Left kidney (tissue), 8 donors: Measurements from ENCODE around the gene PEX10. TPM values are rescaled to one million over a fixed set of nuclear protein-coding genes. Genes with fewer than 3 reads are reported as not detected.
A peak's percentile ranks its signal among the peaks of the same experiment; 100 is the strongest.
"Not testable (repeated sequence)": the region's sequence is repeated elsewhere in the genome, so short reads cannot be mapped to it uniquely, and the experiment has no call there.

Source experiments
- DNase-seq: peaks from one replicate; pipeline ENCODE4 v3.0.0-alpha.2; 2013
- long read RNA-seq, 8 donors: transcript quantifications; one replicate each; lab custom pipeline, GENCODE V29; 2026
- polyA plus RNA-seq: library from polyadenylated mRNA; unstranded; fragments of 120-200 nt; gene quantifications from one replicate; pipeline ENCODE4 v1.2.1, GENCODE V29; 2013; ENCODE audit not compliant: insufficient read length

PEX10 gene
- 21.5 TPM for polyA plus RNA-seq
- long read RNA-seq, donor 1, transcript PEX10-202 (6 exons, 1,997 nt): major isoform, 16 of 16 reads
- long read RNA-seq, donor 1, partial matches to known transcripts: 0 of 16 reads
- long read RNA-seq, donor 1, other reads (novel, unspliced or antisense): 0 of 16 reads
- long read RNA-seq, donor 2, transcript PEX10-202 (6 exons, 1,997 nt): major isoform, 8 of 8 reads
- long read RNA-seq, donor 2, partial matches to known transcripts: 0 of 8 reads
- long read RNA-seq, donor 2, other reads (novel, unspliced or antisense): 0 of 8 reads
- long read RNA-seq, donor 3, transcript PEX10-202 (6 exons, 1,997 nt): major isoform, 6 of 6 reads
- long read RNA-seq, donor 3, partial matches to known transcripts: 0 of 6 reads
- long read RNA-seq, donor 3, other reads (novel, unspliced or antisense): 0 of 6 reads
- long read RNA-seq, donor 4, partial matches to known transcripts: 0 of 1 reads
- long read RNA-seq, donor 4, other reads (novel, unspliced or antisense): 0 of 1 reads
- long read RNA-seq, donor 5, transcript PEX10-202 (6 exons, 1,997 nt): major isoform, 20 of 20 reads
- long read RNA-seq, donor 5, partial matches to known transcripts: 0 of 20 reads
- long read RNA-seq, donor 5, other reads (novel, unspliced or antisense): 0 of 20 reads
- long read RNA-seq, donor 6, transcript PEX10-202 (6 exons, 1,997 nt): major isoform, 9 of 9 reads
- long read RNA-seq, donor 6, partial matches to known transcripts: 0 of 9 reads
- long read RNA-seq, donor 6, other reads (novel, unspliced or antisense): 0 of 9 reads
- long read RNA-seq, donor 7, transcript PEX10-202 (6 exons, 1,997 nt): major isoform, 17 of 17 reads
- long read RNA-seq, donor 7, partial matches to known transcripts: 0 of 17 reads
- long read RNA-seq, donor 7, other reads (novel, unspliced or antisense): 0 of 17 reads
- long read RNA-seq, donor 8, partial matches to known transcripts: 0 of 2 reads
- long read RNA-seq, donor 8, other reads (novel, unspliced or antisense): 0 of 2 reads

DNA sequence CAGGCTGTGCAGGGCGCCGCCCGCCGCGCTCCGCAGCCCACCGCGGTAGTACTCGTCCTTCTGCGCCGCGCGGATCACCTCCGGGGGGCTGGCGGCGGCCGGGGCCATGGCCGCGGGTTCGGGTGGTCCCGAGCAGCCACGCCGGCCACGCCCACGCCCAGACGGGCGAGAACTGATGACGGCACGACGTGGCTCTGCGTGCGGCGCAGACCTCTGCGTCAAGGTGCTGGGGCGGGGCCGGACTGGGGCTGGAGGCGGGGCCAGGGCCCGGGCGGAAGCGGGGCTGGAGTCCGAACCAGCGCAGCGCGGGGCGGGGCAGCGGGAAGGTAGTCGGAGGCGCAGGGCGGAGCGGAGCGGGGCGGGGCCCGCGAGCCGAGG lies at the start of gene PEX10:
PEX10 (minus strand) TSS at position 170 of the 378 bp plus-strand sequence; CDS start at position 108, 62 bp downstream.
- peak; percentile 97 for DNase-seq

DNA sequence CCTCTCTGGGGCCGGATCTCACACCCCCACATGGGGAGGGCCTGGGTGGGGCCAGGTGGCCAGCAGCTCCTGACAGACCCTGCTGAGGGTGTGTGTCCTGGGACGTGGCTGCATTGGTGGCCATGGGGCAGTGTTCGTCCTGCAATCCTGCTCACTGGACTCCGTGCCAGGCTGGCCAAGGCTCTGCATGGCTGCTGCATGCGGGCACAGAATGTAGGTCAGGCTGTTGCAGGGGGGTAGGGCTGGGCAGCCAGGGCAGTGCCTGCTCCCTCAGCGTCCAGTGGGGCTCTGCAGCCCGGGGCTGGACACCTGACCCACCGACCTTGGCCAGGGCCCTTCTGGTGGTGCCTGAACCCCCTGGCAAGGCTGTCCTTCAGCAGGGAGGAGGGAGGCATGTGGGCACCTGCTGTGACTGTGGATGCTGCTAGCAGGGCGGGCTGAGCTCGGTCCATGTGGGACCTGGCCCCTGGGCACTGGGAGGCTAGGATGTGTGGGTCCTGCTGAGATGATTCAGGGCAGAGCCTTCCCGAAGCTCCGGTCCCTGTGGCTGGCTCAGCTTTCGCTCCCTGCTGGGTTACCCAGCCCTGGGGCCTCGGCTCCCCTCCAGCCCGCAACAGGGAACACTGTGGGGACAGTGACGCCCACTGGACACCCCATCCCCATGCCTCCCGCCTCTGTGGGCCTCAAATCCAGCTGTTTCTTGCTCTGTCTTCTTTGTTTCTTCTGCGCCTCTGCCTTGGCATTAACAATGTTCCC lies 48.8 kb upstream of the PEX10 start:
- DNase-seq: no peak

DNA sequence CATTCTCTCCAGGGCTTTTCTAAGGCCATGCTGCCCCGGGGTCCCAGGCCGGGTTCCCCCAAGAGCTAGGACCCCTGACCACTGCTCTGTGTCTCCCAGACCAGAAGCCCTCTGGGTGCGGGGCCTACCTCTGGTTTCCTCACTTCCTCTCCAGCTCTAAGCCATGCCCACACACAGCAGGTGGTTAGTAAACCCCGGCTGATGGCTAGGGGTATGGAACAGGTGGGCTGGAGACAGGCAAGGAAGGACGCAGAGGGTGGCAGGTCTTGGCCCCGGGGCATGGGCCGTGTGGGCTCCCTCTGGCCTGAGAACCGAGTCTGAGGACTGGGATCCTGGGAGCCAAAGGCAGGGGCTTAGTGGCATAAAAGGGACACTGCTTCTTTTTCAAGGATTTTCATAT lies 47.8 kb upstream of the PEX10 start:
- DNase-seq: no peak

DNA sequence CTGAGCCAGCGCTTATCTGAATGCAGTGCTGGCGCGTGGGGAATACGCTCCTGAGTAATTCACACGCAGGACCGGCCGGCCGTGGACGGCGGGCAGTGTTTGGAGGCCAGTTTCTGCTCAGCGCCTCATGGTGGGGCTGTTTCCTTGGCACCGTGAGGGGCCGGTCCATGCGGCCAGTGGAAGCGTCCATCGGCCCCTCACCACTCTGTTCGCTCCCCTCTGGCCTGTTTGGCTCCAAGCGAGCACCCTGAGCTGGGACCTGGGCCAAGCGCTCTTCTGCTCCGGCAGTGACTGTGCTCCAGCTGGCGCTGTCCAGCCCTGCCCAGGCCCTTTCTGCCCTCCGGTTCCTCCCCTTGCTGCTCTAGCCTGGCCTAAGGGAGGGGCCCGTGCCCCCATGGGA lies 47.4 kb upstream of the PEX10 start:
- DNase-seq: no peak

DNA sequence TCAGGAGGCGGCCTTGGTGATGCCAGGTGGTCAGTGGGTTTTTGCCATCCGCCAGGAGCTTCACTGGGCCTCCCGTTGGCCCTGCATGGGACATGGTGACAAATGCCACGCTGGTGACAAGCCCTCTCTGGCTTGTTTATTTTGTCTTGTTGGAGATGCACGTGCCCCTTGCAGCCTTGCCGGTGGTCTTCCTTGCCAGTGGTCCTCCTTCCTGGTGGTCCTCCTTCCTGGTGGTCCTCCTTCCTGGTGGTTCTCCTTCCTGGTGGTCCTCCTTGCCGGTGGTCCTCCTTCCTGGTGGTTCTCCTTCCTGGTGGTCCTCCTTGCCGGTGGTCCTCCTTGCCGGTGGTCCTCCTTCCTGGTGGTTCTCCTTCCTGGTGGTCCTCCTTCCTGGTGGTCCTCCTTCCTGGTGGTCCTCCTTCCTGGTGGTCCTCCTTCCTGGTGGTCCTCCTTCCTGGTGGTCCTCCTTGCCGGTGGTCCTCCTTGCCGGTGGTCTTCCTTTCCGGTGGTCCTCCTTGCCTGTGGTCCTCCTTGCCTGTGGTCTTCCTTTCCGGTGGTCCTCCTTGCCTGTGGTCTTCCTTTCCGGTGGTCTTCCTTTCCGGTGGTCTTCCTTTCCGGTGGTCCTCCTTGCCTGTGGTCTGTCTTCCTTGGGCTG lies 46.9 kb upstream of the PEX10 start:
- not testable (repeated sequence) for DNase-seq

DNA sequence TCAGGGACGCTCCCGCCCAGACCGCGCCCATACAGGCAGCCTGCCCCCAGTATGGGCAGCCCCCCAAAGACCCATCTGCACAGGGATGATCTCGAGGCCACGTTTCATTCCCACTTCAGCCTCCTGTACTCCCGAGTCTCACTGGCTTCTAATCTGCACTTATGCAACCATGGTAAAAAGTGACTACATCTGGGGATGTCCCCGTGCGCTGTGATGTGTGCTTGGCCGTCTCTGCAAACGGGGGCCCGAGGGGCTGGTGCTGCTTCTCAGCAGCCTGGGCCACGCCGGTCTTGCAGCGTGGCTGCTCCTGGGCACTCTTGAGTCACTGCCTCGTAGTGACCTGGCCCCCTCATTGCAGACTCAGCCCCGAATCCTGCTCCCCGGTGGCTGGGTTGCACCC lies 46.3 kb upstream of the PEX10 start:
- DNase-seq: no peak

DNA sequence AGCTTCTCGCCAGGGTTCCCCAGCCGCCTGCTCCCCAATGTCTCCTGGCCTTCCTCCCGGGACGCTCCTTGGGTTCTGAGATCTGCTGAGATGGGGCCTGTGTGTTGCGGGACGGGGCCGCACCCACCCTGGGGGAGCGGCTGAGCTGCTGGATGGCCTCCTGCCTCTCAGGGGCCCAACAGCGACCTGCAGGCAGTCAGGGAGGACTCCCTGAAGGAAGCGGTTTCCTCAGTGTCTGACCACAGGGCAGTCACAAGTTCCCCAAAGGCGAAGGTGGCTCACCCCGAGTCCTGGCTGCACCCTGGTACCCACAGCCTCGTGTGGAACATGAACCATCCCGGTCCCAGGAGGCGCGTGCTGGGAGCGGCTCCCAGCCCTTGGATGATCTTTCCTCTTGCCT lies 45.1 kb upstream of the PEX10 start:
- no peak for DNase-seq

DNA sequence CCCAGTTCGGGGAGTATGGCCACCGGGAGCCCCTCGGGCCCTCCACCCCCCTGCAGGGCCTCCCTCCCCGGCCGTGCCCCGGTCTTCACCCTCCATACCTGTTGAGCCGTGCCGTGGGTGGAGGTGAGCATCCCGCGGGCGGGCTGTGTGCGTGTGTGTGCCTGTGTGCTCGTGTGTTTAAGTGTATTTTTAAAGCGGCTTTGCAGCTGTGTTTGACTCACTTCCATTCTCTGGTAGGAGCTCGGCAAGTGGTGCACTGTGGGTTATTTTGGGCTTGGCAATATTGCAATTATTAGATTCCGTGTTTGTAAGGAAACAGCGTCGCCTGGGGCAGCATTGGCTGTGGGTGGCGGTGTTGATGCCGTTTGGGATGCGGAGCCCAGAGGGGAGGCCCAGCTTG lies 43.4 kb upstream of the PEX10 start:
- DNase-seq: no peak

DNA sequence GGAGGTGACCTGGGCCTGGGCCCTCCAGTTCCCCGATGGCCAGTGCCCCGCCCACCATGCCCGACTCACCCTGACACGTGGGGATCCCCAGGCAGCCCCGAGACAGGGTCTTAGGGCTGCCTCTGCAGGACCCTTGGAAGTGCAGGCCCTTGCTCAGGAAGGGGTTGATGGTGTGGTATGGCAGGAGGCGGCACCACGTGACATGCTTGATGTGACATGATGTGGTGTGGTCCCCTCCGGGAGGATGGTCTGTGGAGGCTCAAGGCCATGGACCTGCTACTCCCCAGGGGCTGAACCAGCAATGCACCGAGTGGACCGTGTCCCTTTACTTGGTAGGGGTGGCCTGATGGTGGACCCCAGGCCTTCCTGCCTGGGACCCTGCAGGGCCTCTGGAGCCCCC lies 41.9 kb upstream of the PEX10 start:
- DNase-seq: no peak

DNA sequence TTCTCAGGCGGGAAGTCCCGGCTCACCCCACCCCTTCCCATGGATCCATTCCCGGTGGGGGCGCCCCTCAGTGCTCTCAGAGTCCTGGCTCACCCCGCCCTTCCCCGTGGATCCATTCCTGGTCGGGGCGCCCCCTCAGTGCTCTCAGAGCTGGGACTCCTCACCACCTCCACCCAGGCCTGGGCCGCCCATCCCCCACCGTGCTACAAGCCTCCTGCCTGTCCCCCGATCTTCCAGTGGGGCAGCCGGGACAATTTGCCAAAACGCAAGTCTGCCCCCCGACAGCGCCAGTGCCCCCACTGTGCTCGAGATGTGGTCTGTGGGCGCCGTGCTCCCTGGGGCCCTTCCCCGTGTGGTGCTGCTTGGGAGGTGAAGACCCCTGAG lies 40.6 kb upstream of the PEX10 start:
- DNase-seq: no peak

DNA sequence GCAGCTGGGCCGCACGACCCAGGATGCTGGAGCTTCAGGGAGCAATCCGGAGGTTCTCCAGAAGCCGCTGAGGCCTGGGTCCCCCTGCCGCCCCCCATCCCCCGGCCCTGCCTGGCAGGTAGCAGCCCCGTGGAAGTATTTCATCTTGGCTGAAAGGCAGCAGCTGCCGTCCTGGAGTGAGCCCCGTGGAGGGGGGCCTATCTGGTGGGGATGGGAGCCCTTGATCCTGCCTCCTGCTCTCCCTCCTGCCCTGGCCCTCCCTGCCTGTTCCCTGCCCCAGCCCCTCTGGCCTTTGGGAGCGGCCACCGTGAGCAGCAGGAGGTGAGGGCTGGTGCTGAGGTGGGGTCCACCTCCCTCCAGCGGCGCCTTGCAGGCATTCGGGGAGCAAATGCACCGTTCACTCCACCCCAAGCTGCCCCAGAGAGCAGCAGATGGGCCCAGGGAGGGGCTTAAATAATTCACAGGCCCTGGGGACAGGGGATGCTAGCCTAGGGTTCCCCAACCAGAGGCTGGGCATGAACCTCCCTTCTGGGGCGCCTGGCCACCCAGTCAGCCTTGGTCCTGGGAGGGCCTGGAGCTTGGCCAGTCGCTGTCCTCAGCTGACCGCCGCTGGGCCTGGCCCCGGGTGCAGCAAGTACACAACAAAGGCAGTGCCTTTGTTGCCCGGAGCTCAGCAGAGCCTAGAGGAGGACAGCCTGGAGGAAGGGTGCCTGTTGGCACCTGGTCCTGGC lies 40.0 kb upstream of the PEX10 start:
- no peak for DNase-seq

DNA sequence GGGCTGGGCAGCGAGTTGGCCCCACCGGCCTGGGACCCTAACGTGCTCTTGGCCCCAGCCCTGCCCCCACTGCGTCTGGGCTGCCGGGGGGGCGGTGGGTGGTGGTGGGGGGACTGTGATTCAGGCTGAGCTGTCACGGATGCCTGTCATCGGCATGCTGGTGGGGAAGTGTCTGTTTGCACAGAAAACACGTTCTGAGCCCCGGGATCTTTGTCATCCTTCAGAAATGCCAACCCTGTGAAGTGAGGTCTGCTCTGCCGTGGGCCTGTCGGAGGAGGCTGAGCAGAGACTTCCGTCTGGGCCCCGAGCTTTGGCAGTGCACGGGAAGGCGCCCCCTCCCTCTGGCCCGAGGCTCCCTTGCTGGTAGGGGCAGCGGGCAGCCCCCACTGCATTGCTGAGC lies 39.4 kb upstream of the PEX10 start:
- no peak for DNase-seq

DNA sequence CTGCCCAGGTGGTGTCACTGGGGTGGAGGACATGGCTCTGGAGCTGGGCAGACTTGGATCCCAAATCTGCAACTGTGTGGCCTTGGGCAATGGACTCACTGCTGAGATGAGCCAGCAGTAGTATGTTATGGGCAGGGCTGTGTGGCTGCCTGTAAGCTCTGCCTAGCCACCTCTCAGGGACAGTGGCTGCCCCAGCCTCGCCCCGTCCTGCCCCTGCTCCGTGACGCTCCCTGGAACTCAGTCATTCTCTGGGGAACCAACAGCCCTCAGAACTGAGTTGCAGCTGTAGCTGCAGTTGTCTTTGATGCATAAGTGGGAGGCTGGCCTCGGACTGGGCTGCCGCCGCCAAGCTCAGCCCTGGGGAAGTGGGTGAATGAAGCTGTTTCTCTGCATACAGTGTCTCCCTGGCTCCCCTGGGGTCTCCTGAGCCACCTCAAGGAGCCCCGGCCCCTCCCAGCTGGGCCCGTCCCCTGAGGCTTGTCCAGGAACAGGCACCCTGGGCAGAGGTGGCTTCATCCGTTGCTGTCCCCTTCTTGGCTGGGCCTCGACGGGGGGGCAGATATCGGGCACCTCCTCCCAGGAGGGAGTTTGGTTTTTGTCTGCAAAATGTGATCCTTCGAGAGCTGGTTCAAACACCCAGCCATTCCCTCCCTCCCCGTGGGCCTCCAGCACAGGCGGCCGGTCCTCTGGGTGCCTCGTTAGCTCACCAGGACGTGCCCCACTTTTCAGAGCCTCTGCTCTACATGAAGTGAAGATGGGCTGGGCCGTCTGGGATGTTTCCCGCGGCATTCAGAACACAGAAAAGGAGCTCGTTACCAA lies 37.5 kb upstream of the PEX10 start:
- no peak for DNase-seq

DNA sequence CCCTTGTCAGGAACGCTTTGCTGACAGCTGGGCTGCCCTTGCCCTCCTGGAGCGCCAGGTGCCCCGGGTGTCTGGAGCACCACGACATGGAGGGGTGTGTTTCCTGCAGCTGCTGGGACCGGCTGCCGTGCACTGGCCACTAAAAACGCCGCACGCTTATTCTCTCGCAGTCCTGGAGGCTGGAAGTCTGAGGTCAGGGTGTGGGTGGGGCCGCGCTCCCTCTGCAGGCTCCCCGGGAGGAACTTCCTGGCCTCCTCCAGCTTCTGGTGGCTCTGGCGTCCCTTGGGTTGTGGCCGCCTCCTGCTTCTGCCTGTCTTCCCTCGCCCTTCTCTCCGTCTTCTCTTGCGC lies 35.7 kb upstream of the PEX10 start:
- no peak for DNase-seq

DNA sequence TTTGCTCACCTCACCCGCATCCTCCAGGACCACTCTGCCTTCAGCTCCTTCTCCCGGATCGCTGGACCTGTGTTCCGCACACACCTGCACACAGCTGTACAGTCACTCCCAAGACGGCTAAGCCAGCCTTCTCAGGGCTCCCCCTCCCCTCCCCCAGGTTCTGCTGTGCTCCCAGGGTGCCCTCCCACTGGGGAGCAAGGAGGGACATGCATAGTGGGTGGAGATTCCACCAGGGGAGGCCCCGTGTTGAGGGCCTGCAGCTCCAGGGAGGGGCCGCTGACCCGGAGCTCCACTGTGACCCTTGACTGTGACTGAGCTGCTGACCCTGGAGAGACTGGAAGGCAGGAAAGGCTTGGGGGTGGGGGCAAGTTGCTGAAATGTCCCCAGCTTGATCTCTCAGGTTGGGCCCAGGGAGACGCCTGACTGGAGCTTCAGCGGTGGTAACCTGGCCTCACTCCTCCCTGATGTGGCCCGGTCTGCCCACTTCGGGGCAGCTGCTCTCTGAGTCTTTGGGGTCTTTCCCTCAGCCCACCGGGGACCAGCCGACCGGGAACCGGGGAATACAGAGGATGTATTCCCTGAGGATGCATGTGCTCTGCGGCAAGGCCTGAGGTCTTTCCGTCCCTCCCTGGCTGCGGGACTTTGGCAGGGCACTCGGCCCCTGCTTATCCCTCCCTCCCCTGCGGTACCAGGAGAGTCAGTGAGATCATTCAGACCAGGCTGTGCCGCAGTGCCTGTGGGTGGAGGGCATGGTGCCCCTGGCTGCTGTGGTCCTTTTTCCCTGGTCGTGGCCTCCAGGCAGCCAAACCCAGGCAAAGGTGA lies 35.1 kb upstream of the PEX10 start:
- no peak for DNase-seq

DNA sequence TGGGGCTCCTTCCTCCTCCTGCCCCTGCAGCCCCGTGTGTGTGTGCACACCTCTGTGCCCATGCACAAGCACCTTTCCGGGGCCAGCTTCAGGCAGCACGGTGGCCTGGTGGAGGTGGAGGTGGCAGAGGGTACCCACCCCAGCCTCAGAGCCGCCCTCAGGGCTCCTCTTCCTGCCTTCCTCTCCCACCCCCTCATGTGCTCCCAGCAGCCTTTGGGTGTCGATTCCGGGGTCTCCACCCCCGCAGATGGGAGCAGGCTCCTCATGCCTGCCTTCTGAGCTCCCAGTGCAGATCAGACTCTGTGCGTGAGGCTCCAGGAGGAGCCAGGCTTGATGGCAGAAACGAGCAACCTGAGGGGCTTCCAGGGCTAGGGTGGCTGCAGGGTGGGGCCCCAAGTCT lies 34.5 kb upstream of the PEX10 start:
- DNase-seq: no peak

DNA sequence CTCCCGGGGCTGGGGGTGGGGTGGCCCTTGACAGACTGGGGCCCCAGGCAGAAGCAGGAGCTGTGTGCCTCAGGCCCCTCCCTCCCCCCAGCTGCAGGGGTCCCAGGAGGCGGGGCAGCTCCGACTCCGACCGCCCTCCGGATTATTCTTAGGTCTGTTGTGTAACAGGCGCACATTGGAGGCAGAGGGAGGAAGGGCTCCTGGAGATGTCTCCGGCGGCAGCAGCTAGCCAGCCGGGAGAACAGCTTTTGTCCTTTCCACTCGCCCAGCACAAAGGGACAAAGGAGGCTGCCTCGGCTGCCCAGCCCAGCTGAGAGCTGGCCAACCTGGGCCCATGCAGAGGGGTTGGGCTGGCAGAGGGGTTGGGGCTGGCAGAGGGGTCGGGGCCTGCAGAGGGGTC lies 34.0 kb upstream of the PEX10 start:
- no peak for DNase-seq

DNA sequence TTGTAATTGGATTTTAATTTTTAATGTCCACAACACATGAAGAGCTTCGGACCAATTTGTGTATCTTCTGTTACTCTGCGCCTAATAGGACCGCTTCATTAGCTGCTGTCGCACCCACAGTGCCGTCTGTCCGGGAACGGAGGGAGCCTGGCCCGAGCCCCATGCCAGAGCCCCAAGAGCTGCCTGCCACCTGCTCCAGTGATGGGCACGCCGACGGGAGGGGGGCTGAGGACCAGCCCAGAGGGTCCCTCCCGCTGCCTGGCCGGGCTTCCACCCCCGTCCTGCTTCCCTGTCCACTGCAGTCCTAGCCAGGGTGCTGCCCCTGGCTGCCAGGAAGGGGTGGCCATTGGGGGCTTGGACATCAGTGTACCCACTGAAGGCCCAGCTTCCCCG lies 33.5 kb upstream of the PEX10 start:
- DNase-seq: no peak

DNA sequence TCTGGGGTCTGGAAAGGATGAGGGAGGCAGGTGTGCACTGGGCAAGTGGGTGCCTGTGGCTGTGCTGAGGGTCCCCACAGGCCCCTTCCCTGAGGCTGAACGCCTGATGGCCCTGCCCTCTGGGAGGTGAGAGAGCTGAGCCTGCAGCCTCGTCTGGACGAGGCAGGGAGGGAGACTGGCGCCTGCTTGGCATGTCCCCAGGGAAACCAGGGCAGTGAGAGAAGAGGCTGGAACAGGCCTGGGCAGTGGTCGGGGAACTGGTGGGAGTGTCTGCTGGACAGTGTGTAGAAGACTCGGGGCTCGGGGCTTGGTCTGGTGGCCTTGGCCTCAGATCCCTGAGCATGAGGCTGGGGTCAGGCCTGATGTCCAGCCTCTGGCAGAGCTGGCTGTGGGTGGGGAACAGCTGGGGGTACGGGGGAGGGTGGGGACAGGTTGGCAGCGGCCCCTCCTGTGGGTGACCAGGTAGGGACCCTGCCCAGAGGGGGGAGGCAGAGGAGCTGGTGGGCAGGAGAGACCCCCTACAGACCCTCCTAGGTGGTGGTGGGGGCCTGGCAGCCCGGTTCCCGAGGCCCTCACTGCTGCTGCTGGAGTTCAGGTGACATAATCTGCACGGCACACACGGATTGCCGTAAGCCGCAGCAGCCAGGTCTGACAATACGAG lies 32.9 kb upstream of the PEX10 start:
- no peak for DNase-seq
